ENCODE measurements around the gene SLC25A25. TPM values are rescaled to one million over a fixed set of nuclear protein-coding genes. Genes with fewer than 3 reads are reported as not detected.

Gene SLC25A25
- total and polyA plus RNA-seq, 8 donors: 7.9 to 37.1 (median 13.6) TPM

- DNase-seq: peak in 1 of 2 donors; percentile 36
- TF ChIP-seq POLR2AphosphoS5 (IDR thresholded peaks at IDR 0.05): no peak
- TF ChIP-seq CTCF (IDR thresholded peaks at IDR 0.05): no peak
- no peak for TF ChIP-seq POLR2A (IDR thresholded peaks at IDR 0.05)
- TF ChIP-seq EP300 (IDR thresholded peaks at IDR 0.05): no peak
- intact Hi-C loops (cut with DNase I; ENCODE audit: low total_unique reads): no loop called here
- H3K27me3 ChIP-seq: no peaks in the 10 kb centered on the region
- WGBS, 5 donors: 52 to 67% (median 60%) methylated on average over 11 to 13 of the region's 13 CpGs
- no peaks in the 10 kb centered on the region for H3K36me3 ChIP-seq
- H3K4me1 ChIP-seq: peaks cover 30 to 84% (median 62%) of the 10 kb centered on the region in 4 donors
- H3K9me3 ChIP-seq: no peaks in the 10 kb centered on the region
- H3K4me3 ChIP-seq: peak overlapping the region in 2 of 4 donors; percentile 6 to 18
- peak overlapping the region in 4 of 5 donors; percentile 27 to 97 (median 94) for H3K27ac ChIP-seq
Measured at GRCh38 chr9:128091571-128091970, 23.5 kb downstream of the SLC25A25 start.

- peaks cover 32 to 92% (median 65%) of the 10 kb centered on the region in 4 donors for H3K4me1 ChIP-seq
- no peak overlapping the region for H3K4me3 ChIP-seq
- TF ChIP-seq POLR2AphosphoS5 (IDR thresholded peaks at IDR 0.05) (no peak), EP300 (IDR thresholded peaks at IDR 0.05) (no peak), CTCF (IDR thresholded peaks at IDR 0.05) (no peak), POLR2A (IDR thresholded peaks at IDR 0.05) (no peak)
- no peaks in the 10 kb centered on the region for H3K27me3 ChIP-seq
- DNase-seq: peak in 1 of 2 donors; percentile 12
- whole genome bisulfite sequencing, 5 donors: 79 to 86% (median 82%) methylated on average over 16 of the region's 16 CpGs
- H3K27ac ChIP-seq: peak overlapping the region in 4 of 5 donors; percentile 91 to 97 (median 94)
- intact Hi-C loops (cut with DNase I; ENCODE audit: low total_unique reads): no loop called here
- no peaks in the 10 kb centered on the region for H3K9me3 ChIP-seq
- no peaks in the 10 kb centered on the region for H3K36me3 ChIP-seq
Measured at GRCh38 chr9:128092199-128092977, 24.4 kb downstream of the SLC25A25 start.

GRCh38 chr9:128093011-128093410 lies 25.0 kb downstream of the SLC25A25 start:
- DNase-seq: peak in 1 of 2 donors; percentile 16
- Histone ChIP-seq H3K36me3 (no peaks in the 10 kb centered on the region), H3K4me3 (no peak overlapping the region), H3K27me3 (no peaks in the 10 kb centered on the region), H3K4me1 (peaks cover 38 to 94% (median 68%) of the 10 kb centered on the region in 4 donors), H3K27ac (peak overlapping the region; percentile 89 to 97 (median 93)), H3K9me3 (no peaks in the 10 kb centered on the region)
- intact Hi-C loops (cut with DNase I; ENCODE audit: low total_unique reads): no loop called here
- TF ChIP-seq POLR2A (IDR thresholded peaks at IDR 0.05) (no peak), POLR2AphosphoS5 (IDR thresholded peaks at IDR 0.05) (no peak), CTCF (IDR thresholded peaks at IDR 0.05) (no peak), EP300 (IDR thresholded peaks at IDR 0.05) (no peak)
- 51 to 66% (median 58%) methylated on average over 4 of the region's 4 CpGs for WGBS, 5 donors

DNA sequence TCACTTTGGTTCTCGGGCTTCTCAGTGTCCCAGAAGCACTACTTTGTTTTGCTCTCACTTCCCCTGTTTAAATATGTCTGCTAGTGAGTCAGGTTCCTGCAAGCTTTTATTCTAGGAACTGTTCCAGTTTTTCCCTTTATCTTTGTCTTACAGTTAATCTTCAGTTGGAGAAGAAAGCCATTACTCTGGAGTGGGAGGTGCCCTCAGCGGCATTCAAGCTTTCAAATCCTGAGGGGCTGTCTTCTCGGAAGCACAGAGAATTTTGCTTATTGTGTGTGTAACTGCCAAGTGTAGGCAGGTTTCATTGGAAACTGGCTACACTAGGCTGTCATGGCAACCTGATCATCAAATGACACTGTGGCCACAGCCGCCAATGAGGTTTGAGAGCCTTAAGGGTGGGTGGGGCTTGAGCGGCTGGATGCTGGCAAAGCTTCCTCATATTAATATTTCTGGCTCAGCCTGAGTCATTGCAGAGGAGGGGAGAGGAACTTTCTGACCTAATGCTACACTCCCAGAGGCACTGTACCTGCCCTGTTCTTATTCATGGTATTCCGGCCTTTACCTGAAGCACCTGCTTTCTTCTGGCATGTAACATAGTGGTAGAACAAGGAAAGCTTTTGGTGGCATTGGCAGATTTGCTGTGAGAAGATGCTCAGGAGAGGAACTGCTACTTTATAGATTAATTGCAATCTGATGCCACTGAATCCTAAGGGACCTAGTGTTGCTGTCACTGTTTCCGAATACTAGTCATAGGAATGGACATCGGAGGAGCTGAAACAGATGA lies 26.3 kb downstream of the SLC25A25 start:
- Histone ChIP-seq H3K36me3 (no peaks in the 10 kb centered on the region), H3K27ac (peak overlapping the region; percentile 89 to 97 (median 93)), H3K9me3 (no peaks in the 10 kb centered on the region), H3K27me3 (no peaks in the 10 kb centered on the region), H3K4me3 (peak overlapping the region in 3 of 4 donors; percentile 7 to 26 (median 18)), H3K4me1 (peaks cover 43 to 93% (median 67%) of the 10 kb centered on the region in 4 donors)
- no peak for TF ChIP-seq EP300 (IDR thresholded peaks at IDR 0.05)
- no peak for TF ChIP-seq CTCF (IDR thresholded peaks at IDR 0.05)
- TF ChIP-seq POLR2AphosphoS5 (IDR thresholded peaks at IDR 0.05): peak; percentile 65 to 88 (median 78)
- TF ChIP-seq POLR2A (IDR thresholded peaks at IDR 0.05): peak in 1 of 4 donors; percentile 26
- WGBS, 5 donors: 15 to 23% (median 22%) methylated on average over 8 of the region's 8 CpGs
- intact Hi-C loops (cut with DNase I; ENCODE audit: low total_unique reads): no loop called here
- peak; percentile 92 to 99 for DNase-seq
